ENCODE data around the gene KCNQ1OT1. TPM values are rescaled to one million over a fixed set of nuclear protein-coding genes. Genes with fewer than 3 reads are reported as not detected.

Gene KCNQ1OT1
- total RNA-seq, 1 donor from 2014 or later: 5.0 TPM

GRCh38 chr11:2582946-2583604 lies 116.7 kb downstream of the KCNQ1OT1 start:
- peak; percentile 36 for DNase-seq (ENCODE audit: low spot score)

- peak; percentile 40 for DNase-seq (ENCODE audit: low spot score)
These were observed 117.3 kb downstream of the KCNQ1OT1 start for GRCh38 chr11:2582351-2582945.

- DNase-seq (ENCODE audit: low spot score): no peak
These were observed 117.9 kb downstream of the KCNQ1OT1 start for GRCh38 chr11:2581931-2582350.

- peak; percentile 41 for DNase-seq (ENCODE audit: low spot score)
These were observed 118.5 kb downstream of the KCNQ1OT1 start for GRCh38 chr11:2581151-2581930.

- peak; percentile 35 for DNase-seq (ENCODE audit: low spot score)
These were observed 119.2 kb downstream of the KCNQ1OT1 start for GRCh38 chr11:2580571-2581001.

GRCh38 chr11:2580061-2580421 lies 119.8 kb downstream of the KCNQ1OT1 start:
- peak; percentile 38 for DNase-seq (ENCODE audit: low spot score)

GRCh38 chr11:2579315-2580060 lies 120.3 kb downstream of the KCNQ1OT1 start:
- peak; percentile 37 for DNase-seq (ENCODE audit: low spot score)

- peak; percentile 38 for DNase-seq (ENCODE audit: low spot score)
These were observed 120.9 kb downstream of the KCNQ1OT1 start for GRCh38 chr11:2578929-2579270.

- peak; percentile 31 for DNase-seq (ENCODE audit: low spot score)
These were observed 121.5 kb downstream of the KCNQ1OT1 start for GRCh38 chr11:2577991-2578928.

- DNase-seq (ENCODE audit: low spot score): peak; percentile 42
These were observed 122.5 kb downstream of the KCNQ1OT1 start for GRCh38 chr11:2577031-2577990.

GRCh38 chr11:2576549-2576948 lies 123.2 kb downstream of the KCNQ1OT1 start:
- no peak for DNase-seq (ENCODE audit: low spot score)

GRCh38 chr11:2576111-2576510 lies 123.7 kb downstream of the KCNQ1OT1 start:
- DNase-seq (ENCODE audit: low spot score): peak; percentile 40

GRCh38 chr11:2575591-2576051 lies 124.2 kb downstream of the KCNQ1OT1 start:
- DNase-seq (ENCODE audit: low spot score): no peak

GRCh38 chr11:2574553-2575535 lies 125.0 kb downstream of the KCNQ1OT1 start:
- no peak for DNase-seq (ENCODE audit: low spot score)

- DNase-seq (ENCODE audit: low spot score): no peak
These were observed 125.7 kb downstream of the KCNQ1OT1 start for GRCh38 chr11:2574043-2574552.

GRCh38 chr11:2573240-2574042 lies 126.4 kb downstream of the KCNQ1OT1 start:
- no peak for DNase-seq (ENCODE audit: low spot score)

GRCh38 chr11:2572491-2573239 lies 127.1 kb downstream of the KCNQ1OT1 start:
- DNase-seq (ENCODE audit: low spot score): no peak

Measured in ureter (tissue), 1 donor.